ENCODE measurements around the gene IQCE.

GRCh38 chr7:2662273-2663120 is 103.7 kb downstream of the IQCE start:
- TF ChIP-seq CTCF (IDR thresholded peaks at IDR 0.05; ENCODE audit: low read depth, low read length, poor library complexity, severe bottlenecking) (no peak), EZH2phosphoT487 (IDR thresholded peaks at IDR 0.05; ENCODE audit: borderline replicate concordance, low read length) (no peak)

Measured in DOHH2 (cell line).